GM21717 (cell line): ENCODE data around the gene DEFB114.
A peak's percentile ranks its signal among the peaks of the same experiment; 100 is the strongest.
"Not testable (repeated sequence)": the region's sequence is repeated elsewhere in the genome, so short reads cannot be mapped to it uniquely, and the experiment has no call there.

Source experiments
- ATAC-seq: cut with Tn5 transposase; IDR thresholded peaks from one replicate; pipeline ENCODE4 v1.9.1; 2021; ENCODE audit warnings: mild to moderate bottlenecking, moderate library complexity; ENCODE audit not compliant: unreplicated experiment

The DEFB114 gene, protein sequence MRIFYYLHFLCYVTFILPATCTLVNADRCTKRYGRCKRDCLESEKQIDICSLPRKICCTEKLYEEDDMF

DNA sequence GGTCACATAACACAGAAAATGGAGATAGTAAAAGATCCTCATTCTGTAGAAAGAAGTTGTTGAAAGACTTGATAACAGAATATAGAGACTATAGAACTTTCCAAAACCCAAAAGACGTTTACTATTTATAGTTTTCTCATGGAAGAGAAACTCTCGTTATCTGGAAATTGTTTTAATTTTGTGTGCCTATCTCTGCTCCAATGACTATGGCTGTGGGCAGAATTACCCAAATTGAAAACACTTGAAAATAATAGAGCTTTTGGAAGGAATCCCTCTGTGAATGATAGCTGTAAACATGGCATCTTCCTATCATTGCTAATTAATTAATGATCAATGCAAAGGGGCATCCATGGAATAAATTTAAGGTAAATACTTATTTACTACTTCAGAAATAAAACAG, at the start of gene DEFB114:
Gene DEFB114, minus strand, starts transcription at position 101 of the 400 bp plus-strand sequence. Its CDS starts 59 bp downstream, at position 42.
- no peak for ATAC-seq

DNA sequence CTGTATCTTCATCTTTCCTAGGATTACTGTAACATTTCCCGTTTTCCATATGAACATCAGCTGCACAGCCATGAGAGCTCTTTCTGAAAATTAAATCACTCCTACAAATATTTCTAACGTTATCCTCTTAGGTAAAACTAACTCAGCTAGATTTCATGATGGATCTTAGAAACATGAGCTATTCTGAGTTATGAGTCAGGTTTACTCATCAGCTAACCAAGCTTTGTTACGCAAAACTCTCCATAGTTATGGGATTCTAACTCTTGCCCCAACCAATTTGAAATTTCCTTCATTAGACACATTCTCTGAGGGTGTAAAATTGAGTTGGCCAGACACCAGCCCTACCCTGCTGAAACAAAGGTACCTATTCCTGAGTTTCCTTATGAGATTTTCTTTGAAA, 43.9 kb upstream of the DEFB114 start:
- no peak for ATAC-seq

- ATAC-seq = no peak
These were observed 39.2 kb upstream of the DEFB114 start for GRCh38 chr6:50003139-50003538.

- ATAC-seq = no peak
These were observed 31.3 kb upstream of the DEFB114 start for GRCh38 chr6:49995278-49995677.

DNA sequence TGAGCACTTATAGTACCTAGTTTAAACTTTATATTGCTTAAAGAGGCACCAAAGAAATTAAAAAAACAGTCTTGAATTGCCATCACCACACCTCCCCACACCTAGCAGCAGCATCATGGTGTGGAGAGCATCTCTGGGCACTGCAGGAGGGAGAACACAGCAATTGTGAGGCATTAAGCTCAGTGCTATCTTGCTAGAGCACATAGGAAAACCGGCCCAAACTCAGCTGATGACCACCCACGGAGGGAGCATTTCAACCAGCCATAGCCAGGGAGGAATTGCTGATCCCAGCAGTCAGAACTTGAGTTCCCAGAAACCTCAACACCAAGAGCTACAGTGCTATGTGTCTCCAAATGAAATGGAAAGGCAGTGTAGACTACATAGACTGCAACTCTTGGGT, 24.9 kb upstream of the DEFB114 start:
- ATAC-seq = no peak

DNA sequence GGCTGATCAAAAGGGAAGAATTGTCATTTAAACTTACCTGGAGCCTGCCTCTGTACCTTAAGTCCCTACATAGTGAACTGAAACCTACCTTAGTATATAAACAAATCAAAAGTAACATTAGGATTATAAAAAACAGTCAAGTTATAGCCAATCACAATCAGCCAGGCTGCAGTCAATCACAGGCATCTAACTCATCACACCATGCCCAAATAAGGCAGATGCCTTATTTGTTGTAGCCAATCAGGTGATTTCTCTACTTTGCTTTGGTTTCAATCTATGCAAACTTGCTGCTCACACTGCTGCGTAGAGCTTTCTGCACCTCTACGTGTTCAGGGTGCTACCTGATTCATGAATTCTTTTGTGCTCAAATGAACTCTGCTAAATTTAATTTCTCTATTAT, 23.8 kb upstream of the DEFB114 start:
- ATAC-seq = no peak

- ATAC-seq = no peak
These were observed 22.6 kb upstream of the DEFB114 start for GRCh38 chr6:49986551-49986950.

GRCh38 chr6:49982046-49982445, 18.1 kb upstream of the DEFB114 start:
- no peak for ATAC-seq

DNA sequence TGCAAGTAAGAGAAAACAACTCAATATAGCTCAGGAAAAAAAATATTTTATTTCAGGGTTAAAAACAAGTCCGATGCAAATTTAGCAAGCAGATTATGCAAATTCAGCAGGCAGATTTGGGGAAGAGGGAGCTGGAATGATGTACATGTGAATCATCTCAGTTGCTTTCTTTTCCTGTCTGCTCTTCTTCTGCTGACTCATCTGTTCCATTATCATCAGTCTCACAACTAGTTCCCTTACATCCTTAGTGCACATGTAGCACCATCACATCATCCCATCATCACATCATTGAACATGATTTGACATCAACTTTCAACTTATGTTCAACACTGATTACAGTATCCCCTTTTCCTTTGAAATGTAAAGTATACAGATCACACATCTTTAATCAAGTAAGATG, 16.9 kb upstream of the DEFB114 start:
- ATAC-seq = peak; percentile 69

- peak; percentile 42 for ATAC-seq
These were observed 15.6 kb upstream of the DEFB114 start for GRCh38 chr6:49979584-49979983.

DNA sequence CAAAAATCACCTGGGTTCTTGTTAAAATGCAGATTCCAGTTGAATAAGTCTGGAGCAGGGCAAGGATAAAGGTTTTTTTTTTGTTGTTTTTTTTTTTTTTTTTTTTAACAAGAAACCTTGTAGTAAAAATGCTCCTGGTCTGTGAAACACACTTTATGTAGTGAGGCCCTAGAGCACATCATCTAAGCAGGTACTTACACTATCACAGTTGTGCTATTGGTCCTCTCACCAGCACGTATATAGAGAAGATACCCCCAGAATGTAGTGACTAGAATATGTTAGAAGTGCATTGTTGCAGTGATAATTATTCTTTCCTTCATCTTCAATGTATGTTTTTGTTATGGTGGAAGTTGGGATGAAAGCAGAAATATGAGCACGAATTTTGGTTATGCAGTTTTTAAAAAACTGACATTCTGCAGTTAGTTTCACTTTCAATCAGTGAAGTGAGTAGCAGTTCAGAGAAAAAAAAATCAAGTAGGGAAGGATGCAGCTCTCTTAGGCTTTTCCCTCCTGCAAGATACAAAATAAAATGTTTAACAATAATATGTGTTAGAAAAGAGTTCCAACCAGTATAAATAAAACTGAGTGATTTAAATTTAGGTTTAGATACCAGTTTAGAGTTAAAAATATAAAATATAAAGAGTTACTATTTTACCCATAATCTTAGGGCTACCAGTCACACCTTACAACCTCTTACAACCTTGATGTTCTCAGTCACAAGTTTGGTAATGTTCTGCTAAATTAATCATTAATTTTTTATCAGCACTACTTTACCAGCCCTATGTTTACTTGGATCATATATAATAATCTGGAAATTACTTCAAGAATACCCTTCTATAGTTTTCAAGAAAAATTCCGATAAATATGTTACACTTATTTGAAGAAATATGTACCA, 14.6 kb upstream of the DEFB114 start:
- ATAC-seq = peak; percentile 44

- ATAC-seq = no peak
These were observed 5.6 kb upstream of the DEFB114 start, which contains the start of gene DEFB113 for GRCh38 chr6:49969605-49970004. DEFB113 (minus strand) TSS chr6:49969625; CDS start chr6:49969625, 0 bp downstream.

DNA sequence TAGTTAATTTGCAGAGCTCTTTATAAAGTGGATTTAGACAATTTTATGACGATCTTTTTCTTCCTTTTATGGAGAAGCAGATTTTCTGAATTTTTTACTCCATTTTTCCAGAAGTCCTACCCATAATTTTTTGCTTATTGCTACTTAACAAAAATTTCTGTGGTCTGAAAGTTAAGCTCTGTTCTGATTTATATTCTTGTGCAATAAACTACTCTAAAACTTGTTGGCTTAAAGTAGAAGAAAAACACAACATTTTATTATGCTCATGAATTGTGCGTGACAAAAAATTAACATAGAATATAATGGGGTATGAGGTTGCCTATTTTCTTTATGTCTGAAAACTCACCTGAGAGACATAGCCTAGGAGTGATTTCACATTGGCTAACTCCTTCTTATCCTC, 2.9 kb upstream of the DEFB114 start:
- no peak for ATAC-seq

DNA sequence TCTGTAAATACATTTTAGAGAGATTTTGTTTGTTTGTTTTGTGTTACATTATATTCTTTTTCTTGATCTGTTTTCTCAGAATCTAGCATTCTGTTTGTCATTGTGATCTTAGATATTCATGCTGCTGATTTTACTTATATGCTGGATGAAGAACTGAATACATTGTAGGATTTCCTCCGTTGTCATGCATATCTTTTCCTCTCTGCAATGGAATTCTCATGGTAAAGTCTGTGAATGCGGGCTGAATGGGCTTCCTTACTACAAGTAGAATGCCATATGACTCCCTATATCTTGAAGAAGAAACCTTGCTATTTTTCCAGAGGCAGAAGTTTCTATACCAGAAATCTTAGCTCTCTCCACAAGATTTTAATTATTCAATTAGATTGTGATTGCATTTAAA, 2.4 kb upstream of the DEFB114 start:
- no peak for ATAC-seq

GRCh38 chr6:49958180-49958579, 5.8 kb downstream of the DEFB114 start:
- no peak for ATAC-seq

GRCh38 chr6:49955847-49956246, 8.1 kb downstream of the DEFB114 start:
- ATAC-seq = no peak

- no peak for ATAC-seq
These were observed 12.0 kb downstream of the DEFB114 start for GRCh38 chr6:49951926-49952325.

DNA sequence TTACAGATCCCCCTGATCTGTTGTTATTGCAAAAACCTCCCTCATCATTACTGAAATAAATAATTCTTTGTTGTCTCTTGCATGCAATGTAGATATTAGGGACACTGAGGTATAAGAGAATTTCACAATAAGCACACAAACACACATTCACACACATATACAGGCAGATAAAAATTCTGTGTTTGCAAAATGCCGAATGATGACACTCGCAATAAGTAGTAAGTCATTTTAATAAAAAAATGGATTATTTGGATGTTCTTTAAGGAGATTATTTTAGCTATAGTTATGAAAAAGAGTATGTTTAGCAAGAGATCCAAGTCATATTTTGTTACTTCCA, 13.6 kb downstream of the DEFB114 start:
- ATAC-seq = no peak

- ATAC-seq = no peak
These were observed 14.9 kb downstream of the DEFB114 start for GRCh38 chr6:49949062-49949461.

GRCh38 chr6:49946835-49947234, 17.1 kb downstream of the DEFB114 start:
- ATAC-seq = no peak

DNA sequence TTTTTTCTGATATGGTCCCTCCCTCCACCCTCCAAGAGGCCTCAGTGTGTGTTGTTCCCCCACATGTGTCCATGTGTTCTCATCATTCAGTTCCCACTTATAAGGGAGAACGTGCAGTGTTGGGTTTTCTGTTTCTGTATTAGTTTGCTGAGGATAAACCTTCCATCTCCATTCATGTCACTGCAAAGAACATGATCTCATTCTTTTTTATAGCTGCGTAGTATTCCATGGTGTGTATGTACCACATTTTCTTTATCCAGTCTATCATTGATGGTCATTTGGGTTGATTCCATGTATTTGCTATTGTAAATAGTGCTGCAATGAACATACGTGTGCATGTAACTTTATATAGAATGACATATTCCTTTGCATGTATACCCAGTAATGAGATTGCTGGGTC, 19.9 kb downstream of the DEFB114 start:
- not testable (repeated sequence) for ATAC-seq

DNA sequence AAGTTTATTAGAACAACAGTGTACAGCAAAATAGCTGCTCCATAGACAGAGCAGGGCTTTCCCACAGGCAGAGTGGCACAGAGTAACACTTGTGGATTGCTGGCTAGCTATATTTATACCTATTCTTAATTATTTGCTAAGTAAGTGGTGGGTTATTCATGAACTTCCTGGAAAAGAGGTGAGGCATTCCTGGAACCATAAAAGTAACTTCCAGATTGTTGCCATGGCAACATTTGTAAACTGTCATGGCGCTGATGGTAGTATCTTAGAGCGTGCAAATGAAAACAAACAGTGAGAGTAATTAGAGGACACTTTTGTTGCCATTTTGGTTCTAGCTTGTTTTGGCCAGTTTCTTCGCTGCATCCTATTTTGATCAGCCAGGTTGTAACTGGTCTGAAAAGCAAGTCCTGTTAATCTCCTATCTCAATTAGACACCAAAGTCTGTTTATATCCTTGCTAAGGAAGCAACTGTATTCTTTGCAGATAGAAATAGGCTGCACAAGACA, 23.9 kb downstream of the DEFB114 start:
- ATAC-seq = no peak
